Transverse colon (tissue), 4 donors: Measurements from ENCODE around the gene RAB20. TPM values are rescaled to one million over a fixed set of nuclear protein-coding genes. Genes with fewer than 3 reads are reported as not detected.
"Not testable (repeated sequence)": the region's sequence is repeated elsewhere in the genome, so short reads cannot be mapped to it uniquely, and the experiment has no call there.

Experiments used
- DNase-seq: peaks from one replicate; pipeline ENCODE4 v3.0.0-alpha.2; 2019
- H3K27ac ChIP-seq, 4 donors: fragments of 200-600 bp; sonication (generic); 2 replicates each; pipeline ENCODE4 v1.5.1; 2016 to 2018; ENCODE audit warnings: inconsistent platforms in 4 of 4
- H3K27me3 ChIP-seq: fragments of 200-600 bp; sonication (generic); 2 replicates; pipeline ENCODE4 v1.5.1; 2017; ENCODE audit warnings: inconsistent platforms
- H3K36me3 ChIP-seq, 4 donors: fragments of 200-600 bp; sonication (generic); 2 replicates each; pipeline ENCODE4 v1.5.1; 2017 to 2019; ENCODE audit warnings: inconsistent platforms in 4 of 4
- H3K4me1 ChIP-seq, 4 donors: fragments of 200-600 bp; sonication (generic); 2 replicates each; pipeline ENCODE4 v1.5.1; 2017 to 2020; ENCODE audit warnings: inconsistent platforms in 4 of 4
- H3K4me3 ChIP-seq, 4 donors: fragments of 200-600 bp; sonication (generic); 1 replicate in 1 of 4; 2 replicates in 3 of 4; pipeline versions ENCODE4 v1.5.1 to v1.6.1; 2017 to 2019; ENCODE audit warnings: inconsistent platforms in 4 of 4
- H3K9me3 ChIP-seq, 2 donors: fragments of 200-600 bp; sonication (generic); 2 replicates each; pipeline ENCODE4 v1.5.1; 2017 to 2019; ENCODE audit warnings: inconsistent platforms in 2 of 2
- CTCF ChIP-seq, 5 experiments: fragments of 200-600 bp in 3 of 5; fragments of 450-650 bp in 2 of 5; sonication (generic) in 3 of 5; IDR thresholded peaks; 1 replicate in 2 of 5; 2 replicates in 3 of 5; pipeline ENCODE4 v1.5.1; 2016 to 2017; ENCODE audit warnings: antibody characterized with exemption in 5 of 5, inconsistent platforms in 3 of 5, mild to moderate bottlenecking in 2 of 5, moderate library complexity in 1 of 5
- EP300 ChIP-seq: sonication (generic); formaldehyde crosslinking; IDR thresholded peaks from one replicate; pipeline ENCODE4 v1.6.1; 2017; ENCODE audit warnings: antibody characterized with exemption, low read depth
- POLR2A ChIP-seq: fragments of 450-650 bp; IDR thresholded peaks from one replicate; pipeline ENCODE4 v1.6.1; 2016; ENCODE audit warnings: antibody characterized with exemption, mild to moderate bottlenecking, moderate library complexity
- POLR2AphosphoS5 ChIP-seq, 3 donors: sonication (generic); formaldehyde crosslinking; IDR thresholded peaks; one replicate each; pipeline ENCODE4 v1.6.1; 2016; ENCODE audit warnings: antibody characterized with exemption in 3 of 3
- WGBS, 2 donors: methylation state at CpG; one replicate each; pipeline ENCODE4 v1.1.5; 2018; ENCODE audit warnings: low coverage in 1 of 2; 5-methylcytosine and 5-hydroxymethylcytosine counted together
- in situ Hi-C, 4 donors: fragments of 200-750 bp; cut with MboI; loops; one replicate each; pipeline versions ENCODE4 v1.15.0 to v1.15.1; 2017; ENCODE audit warnings: low sequenced_read_pairs in 3 of 4, low pct_ligation_motif_present in 1 of 4, low pct_unique_long_range_greater_than_20kb in 1 of 4
- intact Hi-C: fragments of 100-400 bp; cut with DNase I; formaldehyde crosslinking; loops from one replicate; pipeline ENCODE4 v1.15.1; 2023; ENCODE audit warnings: low total_unique reads
- total RNA-seq, 4 donors: library from RNA; depleted of rRNA; stranded (reverse); fragments of >200 nt; gene quantifications; one replicate each; pipeline ENCODE4 v1.1.0, GENCODE V29; 2016

Gene RAB20
- total RNA-seq, 4 donors from 2014 or later, result 12.5 to 66.2 (median 54.1) TPM

DNA sequence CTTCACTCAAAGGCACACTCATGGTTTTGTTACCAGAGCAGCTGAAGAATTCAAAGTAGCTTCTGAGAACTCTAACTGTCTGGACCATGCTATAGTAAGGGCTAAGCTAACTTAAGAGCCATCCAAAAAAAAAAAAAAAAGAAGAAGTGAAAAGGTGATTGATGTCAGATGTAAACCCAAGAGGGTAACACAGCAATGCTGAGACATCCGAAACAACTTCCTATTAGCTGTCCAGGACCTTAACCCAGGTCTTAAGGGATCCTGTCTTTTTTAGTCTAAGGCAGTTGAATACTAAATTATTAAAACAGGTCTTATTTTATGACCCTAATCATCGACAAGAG lies 11.2 kb upstream of the RAB20 start:
- intact Hi-C loops, result no loop called here
- no peaks in the 10 kb centered on the region for H3K9me3 ChIP-seq

GRCh38 chr13:110571896-110572777 lies 10.6 kb upstream of the RAB20 start:
- Histone ChIP-seq H3K27me3 (no peaks in the 10 kb centered on the region), H3K4me1 (peaks cover 0 to 10% (median 2%) of the 10 kb centered on the region in 4 donors), H3K27ac (no peak overlapping the region), H3K36me3 (no peaks in the 10 kb centered on the region), H3K9me3 (no peaks in the 10 kb centered on the region), H3K4me3 (no peak overlapping the region)
- WGBS, 2 donors, result 77 to 83% methylated on average over 1 to 20 of the region's 20 CpGs
- intact Hi-C loops (no loop called here), in situ Hi-C loops (no loop called here)
- no peak for DNase-seq
- TF ChIP-seq POLR2AphosphoS5 (IDR thresholded peaks at IDR 0.05), result no peak
- no peak for TF ChIP-seq CTCF (IDR thresholded peaks at IDR 0.05)
- no peak for TF ChIP-seq EP300
- TF ChIP-seq POLR2A, result no peak

More for the DNA sequence above, 11.2 kb upstream of the RAB20 start:
- no peaks in the 10 kb centered on the region for H3K27me3 ChIP-seq
- WGBS, 2 donors, result 33 to 57% methylated on average over 1 to 2 of the region's 2 CpGs
- in situ Hi-C loops, result no loop called here
- no peak overlapping the region for H3K4me3 ChIP-seq
- no peaks in the 10 kb centered on the region for H3K36me3 ChIP-seq
- no peak overlapping the region for H3K27ac ChIP-seq
- peaks cover 0 to 10% (median 2%) of the 10 kb centered on the region in 4 donors for H3K4me1 ChIP-seq
- DNase-seq, result no peak
- TF ChIP-seq CTCF (IDR thresholded peaks at IDR 0.05), result no peak
- TF ChIP-seq POLR2AphosphoS5 (IDR thresholded peaks at IDR 0.05), result no peak
- no peak for TF ChIP-seq EP300
- no peak for TF ChIP-seq POLR2A

DNA sequence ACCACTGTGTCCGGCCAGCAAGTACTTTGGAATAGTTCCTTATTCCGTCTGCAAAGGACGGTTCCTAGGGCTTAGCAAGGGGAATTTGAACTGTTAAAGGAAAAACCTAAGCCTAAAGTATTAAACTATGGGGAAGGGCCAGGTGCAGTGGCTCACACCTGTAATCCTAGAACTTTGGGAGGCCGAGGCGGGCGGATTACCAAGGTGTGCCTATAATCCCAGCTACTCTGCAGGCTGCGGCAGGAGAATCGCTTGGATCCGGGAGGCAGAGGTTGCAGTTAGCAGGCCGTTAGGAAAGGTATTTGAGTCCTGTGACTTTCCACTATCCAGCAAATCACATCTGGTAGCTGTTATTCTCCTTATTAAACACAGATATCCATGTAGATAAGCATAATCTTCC lies 9.4 kb upstream of the RAB20 start:
- Histone ChIP-seq H3K4me3 (no peak overlapping the region), H3K4me1 (peaks cover 0 to 10% (median 2%) of the 10 kb centered on the region in 4 donors), H3K27me3 (no peaks in the 10 kb centered on the region), H3K27ac (no peak overlapping the region), H3K9me3 (no peaks in the 10 kb centered on the region), H3K36me3 (no peaks in the 10 kb centered on the region)
- 47 to 76% methylated on average over 3 to 10 of the region's 10 CpGs for WGBS, 2 donors
- intact Hi-C loops (no loop called here), in situ Hi-C loops (no loop called here)
- no peak for TF ChIP-seq CTCF (IDR thresholded peaks at IDR 0.05)
- TF ChIP-seq POLR2A, result no peak
- no peak for TF ChIP-seq EP300
- no peak for TF ChIP-seq POLR2AphosphoS5 (IDR thresholded peaks at IDR 0.05)
- DNase-seq, result no peak

GRCh38 chr13:110569962-110570361 lies 8.4 kb upstream of the RAB20 start:
- H3K27me3 ChIP-seq, DNase-seq, H3K4me1 ChIP-seq, intact Hi-C loops, H3K9me3 ChIP-seq, H3K36me3 ChIP-seq, H3K4me3 ChIP-seq, H3K27ac ChIP-seq, in situ Hi-C loops: not testable (repeated sequence)
- WGBS, 2 donors, result 74 to 83% methylated on average over 5 to 7 of the region's 7 CpGs

DNA sequence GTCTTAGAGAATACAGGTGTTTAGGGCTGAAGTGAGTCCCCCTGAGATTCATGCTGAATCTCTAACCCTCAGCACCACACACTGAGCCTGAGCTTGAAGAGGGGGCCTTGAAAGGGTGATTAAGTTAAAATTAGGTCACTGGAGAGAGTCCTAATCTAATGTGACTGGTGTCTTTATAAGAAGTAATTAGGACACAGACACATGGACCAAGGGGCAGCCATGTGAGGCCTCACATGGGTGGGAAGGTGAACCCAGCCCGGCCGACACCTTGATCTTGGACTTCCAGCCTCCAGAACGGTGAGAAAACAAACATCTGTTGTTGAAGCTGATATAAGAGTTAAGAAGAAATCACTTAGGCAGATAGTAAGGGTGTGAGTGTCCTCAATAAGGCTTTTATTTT lies 7.1 kb upstream of the RAB20 start:
- intact Hi-C loops, result no loop called here
- in situ Hi-C loops, result no loop called here
- 87 to 93% methylated on average over 3 of the region's 3 CpGs for WGBS, 2 donors

More for the DNA sequence above, 7.1 kb upstream of the RAB20 start:
- H3K9me3 ChIP-seq, result no peaks in the 10 kb centered on the region
- DNase-seq, result no peak
- H3K4me1 ChIP-seq, result peaks cover 0 to 11% (median 4%) of the 10 kb centered on the region in 4 donors
- H3K27me3 ChIP-seq, result no peaks in the 10 kb centered on the region
- H3K36me3 ChIP-seq, result no peaks in the 10 kb centered on the region
- TF ChIP-seq EP300, result no peak
- H3K27ac ChIP-seq, result no peak overlapping the region
- no peak overlapping the region for H3K4me3 ChIP-seq
